GM23338 (cell line): ENCODE measurements around the gene LYSMD4. TPM values are rescaled to one million over a fixed set of nuclear protein-coding genes. Genes with fewer than 3 reads are reported as not detected.

ENCODE experiments used
- ATAC-seq: fragments of 200-7000 bp; cut with Tn5 transposase; 3 replicates; pipeline ENCODE4 v1.9.1; 2020
- DNase-seq: peaks from one replicate; pipeline ENCODE4 v3.0.0-alpha.2; 2015; ENCODE audit warnings: low spot score
- H2AFZ ChIP-seq: fragments of 200-600 bp; sonication (generic); 2 replicates; pipeline ENCODE4 v1.8.0; 2016; ENCODE audit warnings: antibody characterized with exemption, mild to moderate bottlenecking, moderate library complexity
- H3F3A ChIP-seq: fragments of 200-600 bp; sonication (generic); replicated peaks from 2 replicates; pipeline ENCODE4 v1.8.0; 2017; ENCODE audit warnings: antibody characterized with exemption, mixed run types, low read depth
- H3K27ac ChIP-seq: fragments of 200-600 bp; sonication (generic); 2 replicates; pipeline ENCODE4 v1.6.1; 2016; ENCODE audit warnings: low read depth
- H3K27me3 ChIP-seq: fragments of 200-600 bp; sonication (generic); 2 replicates; pipeline ENCODE4 v1.8.0; 2016; ENCODE audit warnings: mild to moderate bottlenecking, mixed run types, moderate library complexity; ENCODE audit not compliant: insufficient read depth
- H3K36me3 ChIP-seq: fragments of 200-600 bp; sonication (generic); 2 replicates; pipeline ENCODE4 v1.8.0; 2016; ENCODE audit warnings: mild to moderate bottlenecking; ENCODE audit not compliant: insufficient read depth
- H3K4me1 ChIP-seq: fragments of 200-600 bp; sonication (generic); 2 replicates; pipeline ENCODE4 v1.8.0; 2016; ENCODE audit warnings: mild to moderate bottlenecking, moderate library complexity; ENCODE audit not compliant: insufficient read depth
- H3K4me2 ChIP-seq: fragments of 200-600 bp; sonication (generic); 2 replicates; pipeline ENCODE4 v1.7.1; 2017; ENCODE audit warnings: mixed run types
- H3K4me3 ChIP-seq: fragments of 200-600 bp; sonication (generic); 2 replicates; pipeline ENCODE4 v1.6.1; 2016; ENCODE audit warnings: mixed run types
- H3K79me2 ChIP-seq: fragments of 200-600 bp; sonication (generic); replicated peaks from 2 replicates; pipeline ENCODE4 v1.8.0; 2017; ENCODE audit warnings: mild to moderate bottlenecking; ENCODE audit not compliant: insufficient read depth
- H3K9me2 ChIP-seq: fragments of 200-600 bp; sonication (generic); 2 replicates; pipeline ENCODE4 v1.8.0; 2017; ENCODE audit not compliant: insufficient read depth
- H4K20me1 ChIP-seq: fragments of 200-600 bp; sonication (generic); replicated peaks from 2 replicates; pipeline ENCODE4 v1.8.0; 2017; ENCODE audit warnings: mild to moderate bottlenecking; ENCODE audit not compliant: insufficient read depth
- H3K27ac Mint-ChIP-seq: 2 replicates; pipeline ENCODE4 v1.8.0; 2020; ENCODE audit warnings: inconsistent platforms, mild to moderate bottlenecking, moderate library complexity, mixed read lengths
- H3K27me3 Mint-ChIP-seq: 3 replicates; pipeline ENCODE4 v1.8.0; 2022; ENCODE audit warnings: low read depth, mild to moderate bottlenecking, moderate library complexity, mixed read lengths, inconsistent platforms; ENCODE audit not compliant: insufficient read depth, poor library complexity
- H3K36me3 Mint-ChIP-seq: 3 replicates; pipeline ENCODE4 v1.8.0; 2021; ENCODE audit warnings: low read depth, mild to moderate bottlenecking, inconsistent platforms, moderate library complexity, mixed read lengths
- H3K4me1 Mint-ChIP-seq: 3 replicates; pipeline ENCODE4 v1.8.0; 2020; ENCODE audit warnings: mild to moderate bottlenecking, inconsistent platforms, mixed read lengths
- H3K4me3 Mint-ChIP-seq: 3 replicates; pipeline ENCODE4 v1.8.0; 2021; ENCODE audit warnings: moderate library complexity, mild to moderate bottlenecking, inconsistent platforms, mixed read lengths
- H3K9me3 Mint-ChIP-seq: 3 replicates; pipeline ENCODE4 v1.8.0; 2020; ENCODE audit warnings: moderate library complexity, mild to moderate bottlenecking, inconsistent platforms, mixed read lengths
- CREB1 ChIP-seq: fragments of 250-450 bp; sonication (Bioruptor Pico); IDR thresholded peaks from 2 replicates; pipeline ENCODE4 v1.5.0; 2020; ENCODE audit warnings: low read depth, mild to moderate bottlenecking, moderate library complexity
- EZH2 ChIP-seq: fragments of 200-600 bp; sonication (generic); IDR thresholded peaks from one replicate; pipeline ENCODE4 v1.8.0; 2017; ENCODE audit warnings: antibody characterized with exemption, mild to moderate bottlenecking, low read depth; ENCODE audit not compliant: unreplicated experiment
- REST ChIP-seq: IDR thresholded peaks from one replicate; pipeline ENCODE4 v1.6.1; 2018; ENCODE audit warnings: antibody characterized with exemption; ENCODE audit not compliant: unreplicated experiment
- STAT1 ChIP-seq: IDR thresholded peaks from one replicate; pipeline ENCODE4 v1.6.1; 2016; ENCODE audit warnings: antibody characterized with exemption; ENCODE audit not compliant: unreplicated experiment
- ZNF462 ChIP-seq: fragments of 250-450 bp; sonication (Bioruptor Pico); IDR thresholded peaks from 2 replicates; pipeline ENCODE4 v1.5.0; 2020; ENCODE audit warnings: mild to moderate bottlenecking, moderate library complexity
- polyA plus RNA-seq: library from polyadenylated mRNA; unstranded; fragments of >200 nt; fragmentation: Nextera tagmentation; extraction: Ambion mirVana; gene quantifications from 2 replicates; pipeline ENCODE4 v1.2.1, GENCODE V29; 2016
- total RNA-seq: library from RNA; depleted of rRNA; stranded (reverse); fragments of >200 nt; shearing (Covaris generic); gene quantifications from 2 replicates; pipeline ENCODE4 v1.2.3, GENCODE V29; 2014

Gene LYSMD4
- total and polyA plus RNA-seq, 2 experiments from 2014 or later = 7.5 to 23.8 TPM

- peaks cover 12% of the 10 kb centered on the region; the same call in 2 of the 3 replicates for H3K9me3 Mint-ChIP-seq
- no peaks in the 10 kb centered on the region for H3K4me1 Mint-ChIP-seq
- Histone ChIP-seq H3K27ac (no peak overlapping the region), H3K4me3 (no peak overlapping the region), H3K9me2 (no peaks in the 10 kb centered on the region), H3K4me2 (no peak overlapping the region), H3K27me3 (no peaks in the 10 kb centered on the region), H2AFZ (no peak overlapping the region), H3K4me1 (no peaks in the 10 kb centered on the region), H3K36me3 (peaks cover 3% of the 10 kb centered on the region; the same call in 1 of the 2 replicates), H3F3A (no peaks in the 10 kb centered on the region), H4K20me1 (0 out of 2 replicates have a peak, but pooled peaks cover 4% of the 10 kb centered on the region), H3K79me2 (peaks cover 13% of the 10 kb centered on the region)
- TF ChIP-seq EZH2 (no peak), ZNF462 (no peak), CREB1 (no peak), REST (no peak), STAT1 (no peak)
- H3K27ac Mint-ChIP-seq = no peak overlapping the region
- no peak for ATAC-seq
- H3K4me3 Mint-ChIP-seq = no peak overlapping the region
- no peak for DNase-seq
- peaks cover 41% of the 10 kb centered on the region for H3K36me3 Mint-ChIP-seq
- H3K27me3 Mint-ChIP-seq = no peaks in the 10 kb centered on the region
Observed at GRCh38 chr15:99683000-99683670, 50.1 kb downstream of the LYSMD4 start.
